Colonic mucosa (tissue), 4 donors: ENCODE measurements around the gene PHF19. TPM values are rescaled to one million over a fixed set of nuclear protein-coding genes. Genes with fewer than 3 reads are reported as not detected.

Experiments used
- DNase-seq: peaks from one replicate; pipeline ENCODE4 v3.0.0-alpha.2; 2020
- H3K27ac ChIP-seq: fragments of 200-600 bp; one replicate; pipeline ENCODE4 v1.8.0; 2021
- H3K27me3 ChIP-seq: fragments of 200-600 bp; one replicate; pipeline ENCODE4 v1.8.0; 2021
- H3K36me3 ChIP-seq: fragments of 200-600 bp; one replicate; pipeline ENCODE4 v1.8.0; 2021
- H3K4me1 ChIP-seq: fragments of 200-600 bp; one replicate; pipeline ENCODE4 v1.8.0; 2021; ENCODE audit warnings: mild to moderate bottlenecking
- H3K4me3 ChIP-seq: fragments of 200-600 bp; one replicate; pipeline ENCODE4 v1.8.0; 2021
- H3K9ac ChIP-seq, 2 donors: one replicate each; pipeline ENCODE4 v1.7.0; 2013; ENCODE audit warnings: control low read depth in 2 of 2, low read depth in 2 of 2, low read length in 2 of 2
- H3K9me3 ChIP-seq: fragments of 200-600 bp; one replicate; pipeline ENCODE4 v1.8.0; 2021
- intact Hi-C: fragments of 100-400 bp; cut with DNase I; formaldehyde crosslinking; loops from one replicate; pipeline ENCODE4 v1.14.1; 2022
- total RNA-seq, 2 donors: library from RNA; stranded (reverse); fragmentation: NEBNext Ultra II Directional in 1 of 2; extraction: Animal tissue kit (Norgen Biotek cat#: 25700) in 1 of 2; gene quantifications; one replicate each; pipeline ENCODE4 v1.2.1, GENCODE V29; 2021
- TF ChIP-seq, protein P1 (sequence below): fragments of 200-600 bp; IDR thresholded peaks from one replicate; pipeline ENCODE4 v1.8.0; 2022; ENCODE audit warnings: antibody characterized with exemption, mild to moderate bottlenecking
- donor health status: healthy.
- donor health status: DM: no; HTN: no; CAD: no.
- donor health status: DM: no; HTN: no; CAD: no.

Gene PHF19
- total RNA-seq, 2 donors from 2014 or later: 23.8 to 50.3 TPM

DNA sequence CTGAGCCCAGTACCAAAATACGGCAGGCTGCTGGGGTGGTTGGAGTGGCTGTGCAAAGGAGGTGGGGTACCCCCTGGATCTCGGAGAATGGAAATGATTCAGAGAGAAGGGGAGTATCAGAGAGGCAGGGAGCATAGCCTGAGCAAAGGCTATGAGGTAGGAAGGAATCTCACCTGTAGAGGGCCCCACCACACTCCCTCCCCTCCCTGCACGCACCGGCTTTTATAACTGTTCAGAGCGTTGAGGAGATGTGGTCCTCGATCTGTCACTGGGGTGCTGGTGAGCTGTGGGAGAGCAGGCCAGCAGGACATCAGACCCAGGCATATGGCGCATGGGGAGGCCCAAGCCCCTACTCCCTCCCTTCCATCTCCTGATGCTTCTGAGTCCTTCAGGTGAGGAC lies 13.2 kb downstream of the PHF19 start:
- Histone ChIP-seq H3K4me1 (peaks cover 6% of the 10 kb centered on the region), H3K4me3 (no peak overlapping the region), H3K36me3 (no peaks in the 10 kb centered on the region), H3K9ac (no peak overlapping the region), H3K27ac (no peak overlapping the region), H3K9me3 (no peaks in the 10 kb centered on the region), H3K27me3 (no peaks in the 10 kb centered on the region)
- TF ChIP-seq, protein P1, sequence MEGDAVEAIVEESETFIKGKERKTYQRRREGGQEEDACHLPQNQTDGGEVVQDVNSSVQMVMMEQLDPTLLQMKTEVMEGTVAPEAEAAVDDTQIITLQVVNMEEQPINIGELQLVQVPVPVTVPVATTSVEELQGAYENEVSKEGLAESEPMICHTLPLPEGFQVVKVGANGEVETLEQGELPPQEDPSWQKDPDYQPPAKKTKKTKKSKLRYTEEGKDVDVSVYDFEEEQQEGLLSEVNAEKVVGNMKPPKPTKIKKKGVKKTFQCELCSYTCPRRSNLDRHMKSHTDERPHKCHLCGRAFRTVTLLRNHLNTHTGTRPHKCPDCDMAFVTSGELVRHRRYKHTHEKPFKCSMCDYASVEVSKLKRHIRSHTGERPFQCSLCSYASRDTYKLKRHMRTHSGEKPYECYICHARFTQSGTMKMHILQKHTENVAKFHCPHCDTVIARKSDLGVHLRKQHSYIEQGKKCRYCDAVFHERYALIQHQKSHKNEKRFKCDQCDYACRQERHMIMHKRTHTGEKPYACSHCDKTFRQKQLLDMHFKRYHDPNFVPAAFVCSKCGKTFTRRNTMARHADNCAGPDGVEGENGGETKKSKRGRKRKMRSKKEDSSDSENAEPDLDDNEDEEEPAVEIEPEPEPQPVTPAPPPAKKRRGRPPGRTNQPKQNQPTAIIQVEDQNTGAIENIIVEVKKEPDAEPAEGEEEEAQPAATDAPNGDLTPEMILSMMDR: no peak
- intact Hi-C loops: no loop called here
- no peak for DNase-seq

DNA sequence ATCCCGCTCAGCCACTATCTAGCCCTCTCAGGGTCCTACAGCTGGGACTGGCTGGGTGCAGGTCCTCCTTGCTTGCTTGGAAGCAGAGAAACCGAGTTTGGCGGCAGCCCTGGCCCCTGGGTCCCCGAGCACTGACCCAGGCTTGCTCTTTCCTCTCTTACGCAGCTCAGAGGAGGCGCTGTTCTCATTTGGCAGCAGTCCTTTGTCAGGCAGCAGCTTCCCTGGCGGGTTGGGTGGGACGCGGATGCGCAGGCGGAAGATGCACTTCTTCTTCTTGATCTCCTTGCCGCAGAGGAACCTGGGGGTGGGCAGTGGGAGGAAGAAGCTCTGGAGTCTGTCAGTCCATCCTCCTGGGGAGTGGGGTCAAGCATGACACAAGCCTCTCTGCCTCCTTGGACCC lies 14.5 kb downstream of the PHF19 start:
- H3K9me3 ChIP-seq: no peaks in the 10 kb centered on the region

GRCh38 chr9:120861935-120862334 lies 15.1 kb downstream of the PHF19 start:
- intact Hi-C loops: no loop called here
- H3K9me3 ChIP-seq: no peaks in the 10 kb centered on the region
- no peak overlapping the region for H3K4me3 ChIP-seq
- no peaks in the 10 kb centered on the region for H3K36me3 ChIP-seq
- TF ChIP-seq, protein P1: no peak
- H3K4me1 ChIP-seq: no peaks in the 10 kb centered on the region
- no peaks in the 10 kb centered on the region for H3K27me3 ChIP-seq
- DNase-seq: no peak
- H3K9ac ChIP-seq: no peak overlapping the region
- H3K27ac ChIP-seq: no peak overlapping the region

More for the DNA sequence above, 14.5 kb downstream of the PHF19 start:
- no peak for DNase-seq
- no peak overlapping the region for H3K4me3 ChIP-seq
- no peak overlapping the region for H3K27ac ChIP-seq
- TF ChIP-seq, protein P1: no peak
- H3K9ac ChIP-seq: no peak overlapping the region
- H3K4me1 ChIP-seq: no peaks in the 10 kb centered on the region
- H3K27me3 ChIP-seq: no peaks in the 10 kb centered on the region
- intact Hi-C loops: no loop called here
- no peaks in the 10 kb centered on the region for H3K36me3 ChIP-seq

DNA sequence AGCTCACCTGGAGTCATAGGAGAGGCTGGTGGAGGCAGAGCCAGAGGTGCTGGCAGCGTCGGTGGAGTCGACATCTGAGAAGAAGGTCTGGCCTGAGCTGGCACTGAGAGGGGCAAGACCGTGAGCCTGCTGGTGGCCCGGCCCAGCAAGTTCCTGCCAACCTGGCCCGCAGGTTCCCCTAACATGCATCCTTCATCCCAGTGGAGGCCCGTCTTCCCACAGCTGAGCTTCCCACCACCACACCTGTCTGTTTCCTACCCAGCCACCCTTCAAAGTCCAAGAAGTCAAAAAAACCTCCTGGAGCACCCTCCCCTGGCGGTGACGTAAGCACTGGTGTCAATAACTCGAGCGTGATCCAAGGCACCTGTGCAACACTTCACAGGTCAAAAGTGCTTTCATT lies 16.9 kb downstream of the PHF19 start:
- no peak for DNase-seq
- H3K9ac ChIP-seq: no peak overlapping the region
- H3K27me3 ChIP-seq: no peaks in the 10 kb centered on the region
- H3K27ac ChIP-seq: no peak overlapping the region
- TF ChIP-seq, protein P1: no peak
- H3K36me3 ChIP-seq: no peaks in the 10 kb centered on the region
- H3K4me1 ChIP-seq: no peaks in the 10 kb centered on the region
- no peak overlapping the region for H3K4me3 ChIP-seq
- no peaks in the 10 kb centered on the region for H3K9me3 ChIP-seq
- intact Hi-C loops: no loop called here

DNA sequence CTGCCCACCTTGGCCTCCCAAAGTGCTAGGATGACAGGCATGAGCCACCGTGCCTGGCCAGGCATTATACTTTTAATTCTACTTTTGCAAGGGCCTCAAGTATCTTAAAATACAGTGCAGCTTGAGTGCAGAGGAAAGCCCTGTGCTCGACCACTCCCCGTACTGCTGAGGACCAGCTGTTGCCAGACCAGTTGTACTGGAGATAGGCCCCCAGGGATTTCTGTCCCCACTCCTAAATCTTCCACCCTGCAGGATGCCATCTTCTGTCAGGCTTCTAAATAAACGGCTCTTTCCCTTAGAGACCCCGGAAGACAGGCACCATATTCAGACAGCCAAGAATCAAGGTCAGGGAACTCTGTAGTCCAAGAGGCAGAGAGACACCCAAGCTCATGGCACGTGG lies 17.6 kb downstream of the PHF19 start:
- Histone ChIP-seq H3K9me3 (no peaks in the 10 kb centered on the region), H3K27me3 (no peaks in the 10 kb centered on the region), H3K4me3 (no peak overlapping the region), H3K9ac (no peak overlapping the region), H3K36me3 (no peaks in the 10 kb centered on the region), H3K4me1 (no peaks in the 10 kb centered on the region), H3K27ac (no peak overlapping the region)
- intact Hi-C loops: no loop called here
- TF ChIP-seq, protein P1: no peak
- no peak for DNase-seq

- intact Hi-C loops: no loop called here
- no peak overlapping the region for H3K9ac ChIP-seq
- H3K27me3 ChIP-seq: no peaks in the 10 kb centered on the region
- H3K4me3 ChIP-seq: no peak overlapping the region
- no peak overlapping the region for H3K27ac ChIP-seq
- no peaks in the 10 kb centered on the region for H3K36me3 ChIP-seq
- TF ChIP-seq, protein P1: no peak
- DNase-seq: no peak
- H3K4me1 ChIP-seq: no peaks in the 10 kb centered on the region
- H3K9me3 ChIP-seq: no peaks in the 10 kb centered on the region
Observed at GRCh38 chr9:120857902-120858301, 19.1 kb downstream of the PHF19 start.
